Loucy (cell line): ENCODE measurements around the gene PPP1R18.
A peak's percentile ranks its signal among the peaks of the same experiment; 100 is the strongest.

Experiments
- H2AFZ ChIP-seq: fragments of 200-600 bp; sonication (generic); 2 replicates; pipeline ENCODE4 v1.6.0; 2016; ENCODE audit warnings: antibody characterized with exemption, mild to moderate bottlenecking, low read length, moderate library complexity
- H3F3A ChIP-seq: fragments of 200-600 bp; 2 replicates; pipeline ENCODE4 v1.6.0; 2016; ENCODE audit warnings: antibody characterized with exemption, low read depth, mild to moderate bottlenecking
- H3K27me3 ChIP-seq: fragments of 200-600 bp; sonication (generic); 2 replicates; pipeline ENCODE4 v1.6.1; 2014; ENCODE audit warnings: low read length, mild to moderate bottlenecking; ENCODE audit not compliant: insufficient read depth, poor library complexity, severe bottlenecking
- H3K36me3 ChIP-seq: fragments of 200-600 bp; sonication (generic); 2 replicates; pipeline ENCODE4 v1.6.1; 2016; ENCODE audit warnings: low read length; ENCODE audit not compliant: insufficient read depth
- H3K4me1 ChIP-seq: fragments of 200-600 bp; sonication (generic); 2 replicates; pipeline ENCODE4 v1.5.1; 2014; ENCODE audit warnings: low read length, mild to moderate bottlenecking; ENCODE audit not compliant: insufficient read depth, poor library complexity, severe bottlenecking
- H3K4me2 ChIP-seq: fragments of 200-600 bp; sonication (generic); 2 replicates; pipeline ENCODE4 v1.6.0; 2014; ENCODE audit warnings: antibody characterized with exemption, low read length, low read depth, mild to moderate bottlenecking; ENCODE audit not compliant: poor library complexity, severe bottlenecking
- H3K4me3 ChIP-seq: fragments of 200-600 bp; sonication (generic); 2 replicates; pipeline ENCODE4 v1.5.1; 2014; ENCODE audit warnings: low read length, mild to moderate bottlenecking, mixed read lengths; ENCODE audit not compliant: poor library complexity, severe bottlenecking
- H3K79me2 ChIP-seq: fragments of 200-600 bp; sonication (generic); 2 replicates; pipeline ENCODE4 v1.6.1; 2014; ENCODE audit warnings: low read length; ENCODE audit not compliant: insufficient read depth
- H3K9ac ChIP-seq: fragments of 200-600 bp; sonication (generic); 2 replicates; pipeline ENCODE4 v1.6.0; 2014; ENCODE audit warnings: mild to moderate bottlenecking, low read depth, low read length, moderate library complexity; ENCODE audit not compliant: poor library complexity, severe bottlenecking
- H3K9me2 ChIP-seq: fragments of 200-600 bp; sonication (generic); replicated peaks from 2 replicates; pipeline ENCODE4 v1.6.1; 2016; ENCODE audit warnings: low read depth, low read length, mixed read lengths
- H3K9me3 ChIP-seq: fragments of 200-600 bp; sonication (generic); 2 replicates; pipeline ENCODE4 v1.6.1; 2014; ENCODE audit warnings: mild to moderate bottlenecking, antibody characterized with exemption, low read length, low read depth; ENCODE audit not compliant: insufficient read depth
- H4K20me1 ChIP-seq: fragments of 200-600 bp; sonication (generic); 2 replicates; pipeline ENCODE4 v1.6.0; 2014; ENCODE audit warnings: antibody characterized with exemption, low read length, mild to moderate bottlenecking; ENCODE audit not compliant: insufficient read depth, poor library complexity, severe bottlenecking
- EZH2phosphoT487 ChIP-seq: fragments of 200-600 bp; IDR thresholded peaks from 2 replicates; pipeline ENCODE4 v1.6.1; 2018; ENCODE audit warnings: antibody characterized with exemption, mild to moderate bottlenecking, moderate library complexity, borderline replicate concordance
- TF ChIP-seq, protein P1 (sequence below): fragments of 200-600 bp; sonication (generic); conservative IDR thresholded peaks from 2 replicates; pipeline ENCODE4 v1.5.1; 2014; ENCODE audit warnings: mild to moderate bottlenecking, antibody characterized with exemption, low read length

PPP1R18 gene

GRCh38 chr6:30644769-30645168 is 41.7 kb downstream of the PPP1R18 start:
- Histone ChIP-seq H3K4me1 (peaks cover 32% of the 10 kb centered on the region), H3K27me3 (no peaks in the 10 kb centered on the region), H3K9me2 (no peaks in the 10 kb centered on the region), H3K79me2 (peaks cover 39% of the 10 kb centered on the region), H3K36me3 (peaks cover 13% of the 10 kb centered on the region; the same call in 1 of the 2 replicates), H3K4me3 (no peak overlapping the region), H3K9me3 (no peaks in the 10 kb centered on the region), H3F3A (peaks cover 4% of the 10 kb centered on the region; the same call in 1 of the 2 replicates), H3K9ac (no peak overlapping the region), H2AFZ (no peak overlapping the region), H3K4me2 (no peak overlapping the region), H4K20me1 (peaks cover 12% of the 10 kb centered on the region)
- TF ChIP-seq, protein P1, sequence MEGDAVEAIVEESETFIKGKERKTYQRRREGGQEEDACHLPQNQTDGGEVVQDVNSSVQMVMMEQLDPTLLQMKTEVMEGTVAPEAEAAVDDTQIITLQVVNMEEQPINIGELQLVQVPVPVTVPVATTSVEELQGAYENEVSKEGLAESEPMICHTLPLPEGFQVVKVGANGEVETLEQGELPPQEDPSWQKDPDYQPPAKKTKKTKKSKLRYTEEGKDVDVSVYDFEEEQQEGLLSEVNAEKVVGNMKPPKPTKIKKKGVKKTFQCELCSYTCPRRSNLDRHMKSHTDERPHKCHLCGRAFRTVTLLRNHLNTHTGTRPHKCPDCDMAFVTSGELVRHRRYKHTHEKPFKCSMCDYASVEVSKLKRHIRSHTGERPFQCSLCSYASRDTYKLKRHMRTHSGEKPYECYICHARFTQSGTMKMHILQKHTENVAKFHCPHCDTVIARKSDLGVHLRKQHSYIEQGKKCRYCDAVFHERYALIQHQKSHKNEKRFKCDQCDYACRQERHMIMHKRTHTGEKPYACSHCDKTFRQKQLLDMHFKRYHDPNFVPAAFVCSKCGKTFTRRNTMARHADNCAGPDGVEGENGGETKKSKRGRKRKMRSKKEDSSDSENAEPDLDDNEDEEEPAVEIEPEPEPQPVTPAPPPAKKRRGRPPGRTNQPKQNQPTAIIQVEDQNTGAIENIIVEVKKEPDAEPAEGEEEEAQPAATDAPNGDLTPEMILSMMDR: no peak
- no peak for TF ChIP-seq EZH2phosphoT487

DNA sequence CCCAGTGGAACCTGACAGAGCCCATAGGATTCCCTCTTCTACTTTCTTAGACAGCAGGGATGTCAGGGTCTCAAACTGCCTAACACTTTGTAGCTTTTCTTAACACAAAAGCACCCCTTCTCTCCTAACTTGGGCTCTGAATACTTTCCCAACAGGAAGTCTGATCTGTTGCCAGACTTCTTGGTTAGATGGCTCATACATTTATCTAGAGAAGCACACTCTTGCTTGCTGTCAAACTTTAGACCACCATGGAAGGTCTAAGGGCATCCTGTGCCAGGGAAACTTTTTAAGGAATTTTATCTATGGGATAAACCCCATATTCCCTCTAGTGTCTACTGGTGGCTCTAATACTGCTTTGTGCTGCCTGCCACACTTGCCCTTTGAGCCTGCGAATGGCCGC is 42.8 kb downstream of the PPP1R18 start:
- TF ChIP-seq, protein P1: no peak
- TF ChIP-seq EZH2phosphoT487: no peak
- Histone ChIP-seq H3K9ac (no peak overlapping the region), H3K36me3 (peaks cover 13% of the 10 kb centered on the region; the same call in 1 of the 2 replicates), H2AFZ (no peak overlapping the region), H3K27me3 (no peaks in the 10 kb centered on the region), H3K9me2 (no peaks in the 10 kb centered on the region), H3K9me3 (no peaks in the 10 kb centered on the region), H3K4me1 (peaks cover 32% of the 10 kb centered on the region), H4K20me1 (peaks cover 12% of the 10 kb centered on the region), H3K4me3 (no peak overlapping the region), H3K4me2 (no peak overlapping the region), H3K79me2 (peaks cover 28% of the 10 kb centered on the region), H3F3A (peaks cover 4% of the 10 kb centered on the region; the same call in 1 of the 2 replicates)

- Histone ChIP-seq H3K9me2 (no peaks in the 10 kb centered on the region), H3K9ac (peak overlapping the region; percentile 33), H3K4me3 (peak overlapping the region; percentile 42), H2AFZ (no peak overlapping the region), H3K4me2 (peak overlapping the region; percentile 49), H3K36me3 (peaks cover 13% of the 10 kb centered on the region; the same call in 1 of the 2 replicates), H3K9me3 (no peaks in the 10 kb centered on the region), H3F3A (peaks cover 4% of the 10 kb centered on the region; the same call in 1 of the 2 replicates), H3K4me1 (peaks cover 24% of the 10 kb centered on the region), H3K27me3 (no peaks in the 10 kb centered on the region), H4K20me1 (peaks cover 1% of the 10 kb centered on the region), H3K79me2 (peaks cover 8% of the 10 kb centered on the region)
- TF ChIP-seq EZH2phosphoT487: no peak
- TF ChIP-seq, protein P1: no peak
These were observed 45.4 kb downstream of the PPP1R18 start for GRCh38 chr6:30641048-30641447.
